ENCODE data around the gene UBE2R2. TPM values are rescaled to one million over a fixed set of nuclear protein-coding genes. Genes with fewer than 3 reads are reported as not detected.
"Not testable (repeated sequence)": the region's sequence is repeated elsewhere in the genome, so short reads cannot be mapped to it uniquely, and the experiment has no call there.

UBE2R2 gene
- total and polyA plus RNA-seq, 2 donors from 2014 or later = 26.1 to 32.2 TPM

DNA sequence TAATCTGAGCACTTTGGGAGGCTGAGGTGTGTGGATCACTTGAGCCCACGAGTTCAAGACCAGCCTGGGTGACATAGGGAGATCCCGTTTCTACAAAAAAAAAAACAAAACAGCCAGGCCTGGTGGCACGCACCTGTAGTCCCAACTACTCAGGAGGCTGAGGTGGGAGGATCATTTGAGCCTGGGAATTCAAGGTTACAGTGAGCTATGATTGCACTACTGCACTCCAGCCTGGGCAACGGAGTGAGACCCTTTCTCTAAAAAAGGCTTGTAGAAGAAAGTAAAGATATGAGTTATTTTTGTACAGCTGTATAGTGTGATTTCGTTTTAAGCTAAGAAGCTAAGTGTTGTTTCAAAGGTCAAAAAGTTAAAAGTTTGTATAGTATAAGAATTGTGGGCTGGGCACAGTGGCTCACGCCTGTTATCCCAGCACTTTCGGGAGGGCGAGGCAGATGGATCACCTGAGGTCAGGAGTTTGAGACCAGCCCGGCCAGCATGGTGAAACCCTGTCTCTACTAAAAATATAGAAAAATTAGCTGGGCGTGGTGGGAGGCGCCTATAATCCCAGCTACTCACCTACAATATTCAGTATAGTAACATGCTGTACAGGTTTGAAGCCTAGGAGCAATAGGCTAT is 18.8 kb downstream of the UBE2R2 start:
- FAIRE-seq (no peak), DNase-seq (no peak)
- no peaks in the 10 kb centered on the region for H3K9me3 ChIP-seq (ENCODE audit: control insufficient read depth in 2 of 3, insufficient read depth in 1 of 3, low read length in 3 of 3)
- intact Hi-C loops (cut with DNase I) = no loop called here
- TF ChIP-seq, protein P1, sequence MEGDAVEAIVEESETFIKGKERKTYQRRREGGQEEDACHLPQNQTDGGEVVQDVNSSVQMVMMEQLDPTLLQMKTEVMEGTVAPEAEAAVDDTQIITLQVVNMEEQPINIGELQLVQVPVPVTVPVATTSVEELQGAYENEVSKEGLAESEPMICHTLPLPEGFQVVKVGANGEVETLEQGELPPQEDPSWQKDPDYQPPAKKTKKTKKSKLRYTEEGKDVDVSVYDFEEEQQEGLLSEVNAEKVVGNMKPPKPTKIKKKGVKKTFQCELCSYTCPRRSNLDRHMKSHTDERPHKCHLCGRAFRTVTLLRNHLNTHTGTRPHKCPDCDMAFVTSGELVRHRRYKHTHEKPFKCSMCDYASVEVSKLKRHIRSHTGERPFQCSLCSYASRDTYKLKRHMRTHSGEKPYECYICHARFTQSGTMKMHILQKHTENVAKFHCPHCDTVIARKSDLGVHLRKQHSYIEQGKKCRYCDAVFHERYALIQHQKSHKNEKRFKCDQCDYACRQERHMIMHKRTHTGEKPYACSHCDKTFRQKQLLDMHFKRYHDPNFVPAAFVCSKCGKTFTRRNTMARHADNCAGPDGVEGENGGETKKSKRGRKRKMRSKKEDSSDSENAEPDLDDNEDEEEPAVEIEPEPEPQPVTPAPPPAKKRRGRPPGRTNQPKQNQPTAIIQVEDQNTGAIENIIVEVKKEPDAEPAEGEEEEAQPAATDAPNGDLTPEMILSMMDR (IDR thresholded peaks at IDR 0.05; ENCODE audit: borderline replicate concordance, extremely low read depth, insufficient read depth) = no peak
- no peak overlapping the region for H3K9ac ChIP-seq (ENCODE audit: low read length in 3 of 3)
- H3K36me3 ChIP-seq (ENCODE audit: control insufficient read depth in 2 of 3, insufficient read depth in 3 of 3, low read length in 3 of 3) = no peaks in the 10 kb centered on the region
- peaks cover 0 to 4% (median 0%) of the 10 kb centered on the region in 3 donors for H3K4me1 ChIP-seq (ENCODE audit: control insufficient read depth in 2 of 3, insufficient read depth in 2 of 3, low read depth in 1 of 3, low read length in 3 of 3)
- no peak overlapping the region for H3K4me3 ChIP-seq (ENCODE audit: low read length in 3 of 3)
- H3K27me3 ChIP-seq (ENCODE audit: control insufficient read depth, insufficient read depth, low read length) = no peaks in the 10 kb centered on the region
- H3K27ac ChIP-seq (ENCODE audit: low read depth in 2 of 2, low read length in 2 of 2) = no peak overlapping the region

GRCh38 chr9:33836261-33836660 is 19.3 kb downstream of the UBE2R2 start:
- FAIRE-seq; H3K4me3 ChIP-seq (ENCODE audit: low read length in 3 of 3); H3K27me3 ChIP-seq (ENCODE audit: control insufficient read depth, insufficient read depth, low read length); H3K9me3 ChIP-seq (ENCODE audit: control insufficient read depth in 2 of 3, insufficient read depth in 1 of 3, low read length in 3 of 3); H3K27ac ChIP-seq (ENCODE audit: low read depth in 2 of 2, low read length in 2 of 2); H3K4me1 ChIP-seq (ENCODE audit: control insufficient read depth in 2 of 3, insufficient read depth in 2 of 3, low read depth in 1 of 3, low read length in 3 of 3); H3K9ac ChIP-seq (ENCODE audit: low read length in 3 of 3); intact Hi-C loops (cut with DNase I); H3K36me3 ChIP-seq (ENCODE audit: control insufficient read depth in 2 of 3, insufficient read depth in 3 of 3, low read length in 3 of 3); DNase-seq: not testable (repeated sequence)

GRCh38 chr9:33837138-33837537 is 20.2 kb downstream of the UBE2R2 start:
- intact Hi-C loops (cut with DNase I) = no loop called here
- H3K9me3 ChIP-seq (ENCODE audit: control insufficient read depth in 2 of 3, insufficient read depth in 1 of 3, low read length in 3 of 3) = no peaks in the 10 kb centered on the region
- H3K27ac ChIP-seq (ENCODE audit: low read depth in 2 of 2, low read length in 2 of 2) = no peak overlapping the region
- H3K9ac ChIP-seq (ENCODE audit: low read length in 3 of 3) = no peak overlapping the region
- DNase-seq (no peak), FAIRE-seq (no peak)
- TF ChIP-seq, protein P1 (IDR thresholded peaks at IDR 0.05; ENCODE audit: borderline replicate concordance, extremely low read depth, insufficient read depth) = no peak
- no peaks in the 10 kb centered on the region for H3K36me3 ChIP-seq (ENCODE audit: control insufficient read depth in 2 of 3, insufficient read depth in 3 of 3, low read length in 3 of 3)
- H3K27me3 ChIP-seq (ENCODE audit: control insufficient read depth, insufficient read depth, low read length) = no peaks in the 10 kb centered on the region
- peaks cover 0 to 4% (median 0%) of the 10 kb centered on the region in 3 donors for H3K4me1 ChIP-seq (ENCODE audit: control insufficient read depth in 2 of 3, insufficient read depth in 2 of 3, low read depth in 1 of 3, low read length in 3 of 3)
- H3K4me3 ChIP-seq (ENCODE audit: low read length in 3 of 3) = no peak overlapping the region

DNA sequence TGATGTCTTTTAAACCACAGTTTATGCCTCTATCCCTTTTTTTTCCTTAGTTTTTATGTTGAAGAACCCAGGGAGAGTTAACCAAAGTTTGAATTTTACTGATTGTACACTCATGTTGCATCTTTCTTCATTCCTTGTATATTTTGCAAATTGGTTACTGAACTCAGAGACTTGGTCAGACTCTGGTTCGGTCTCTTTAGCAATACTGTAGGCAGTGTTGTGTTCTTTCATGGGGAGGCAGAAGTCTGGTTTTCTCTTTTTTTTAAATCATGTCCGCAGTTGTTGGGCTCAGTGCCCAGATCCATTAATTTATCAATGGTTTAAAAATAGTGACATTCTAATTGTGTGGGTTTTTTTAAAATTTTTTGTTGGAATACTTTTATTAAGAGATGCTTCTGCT is 23.4 kb downstream of the UBE2R2 start:
- Histone ChIP-seq H3K9ac (ENCODE audit: low read length in 3 of 3) (no peak overlapping the region), H3K9me3 (ENCODE audit: control insufficient read depth in 2 of 3, insufficient read depth in 1 of 3, low read length in 3 of 3) (no peaks in the 10 kb centered on the region), H3K27ac (ENCODE audit: low read depth in 2 of 2, low read length in 2 of 2) (no peak overlapping the region), H3K4me3 (ENCODE audit: low read length in 3 of 3) (no peak overlapping the region), H3K36me3 (ENCODE audit: control insufficient read depth in 2 of 3, insufficient read depth in 3 of 3, low read length in 3 of 3) (no peaks in the 10 kb centered on the region), H3K4me1 (ENCODE audit: control insufficient read depth in 2 of 3, insufficient read depth in 2 of 3, low read depth in 1 of 3, low read length in 3 of 3) (no peaks in the 10 kb centered on the region), H3K27me3 (ENCODE audit: control insufficient read depth, insufficient read depth, low read length) (no peaks in the 10 kb centered on the region)
- DNase-seq (no peak), FAIRE-seq (no peak)
- intact Hi-C loops (cut with DNase I) = no loop called here
- TF ChIP-seq, protein P1 (IDR thresholded peaks at IDR 0.05; ENCODE audit: borderline replicate concordance, extremely low read depth, insufficient read depth) = no peak

Measured in kidney (tissue), 14 donors.